Esophagus (tissue), 2 donors: ENCODE data around the gene PTGS1. TPM values are rescaled to one million over a fixed set of nuclear protein-coding genes. Genes with fewer than 3 reads are reported as not detected.
"Not testable (repeated sequence)": the region's sequence is repeated elsewhere in the genome, so short reads cannot be mapped to it uniquely, and the experiment has no call there.

Experiments
- H3K27ac ChIP-seq, 2 donors: one replicate each; pipeline ENCODE4 v1.5.1; 2013; ENCODE audit warnings: low read depth in 2 of 2, mild to moderate bottlenecking in 2 of 2, inconsistent platforms in 1 of 2, low read length in 1 of 2, moderate library complexity in 1 of 2
- H3K27me3 ChIP-seq, 2 donors: one replicate each; pipeline ENCODE4 v1.6.1; 2013; ENCODE audit warnings: low read length in 2 of 2, control low read depth in 1 of 2, mild to moderate bottlenecking in 1 of 2; ENCODE audit not compliant: insufficient read depth in 2 of 2, control insufficient read depth in 1 of 2
- H3K36me3 ChIP-seq, 2 donors: one replicate each; pipeline ENCODE4 v1.6.1; 2013; ENCODE audit warnings: low read length in 1 of 2; ENCODE audit not compliant: control insufficient read depth in 2 of 2, insufficient read depth in 2 of 2
- H3K4me1 ChIP-seq, 2 donors: one replicate each; pipeline ENCODE4 v1.6.1; 2013; ENCODE audit warnings: low read length in 1 of 2; ENCODE audit not compliant: control insufficient read depth in 2 of 2, insufficient read depth in 2 of 2
- H3K4me3 ChIP-seq, 2 donors: one replicate each; pipeline ENCODE4 v1.5.1; 2013; ENCODE audit warnings: low read length in 2 of 2, mild to moderate bottlenecking in 2 of 2, low read depth in 1 of 2, moderate library complexity in 1 of 2
- H3K9me3 ChIP-seq, 2 donors: one replicate each; pipeline ENCODE4 v1.6.1; 2013; ENCODE audit warnings: mild to moderate bottlenecking in 2 of 2, low read depth in 1 of 2, low read length in 1 of 2, moderate library complexity in 1 of 2; ENCODE audit not compliant: control insufficient read depth in 2 of 2, insufficient read depth in 1 of 2
- WGBS, 2 donors: extraction: QIAGEN DNeasy Blood & Tissue Kit; methylation state at CpG; one replicate each; pipeline ENCODE4 v1.1.7; 2013; 5-methylcytosine and 5-hydroxymethylcytosine counted together
- polyA plus RNA-seq, 2 donors: library from polyadenylated mRNA; stranded (reverse); fragments of 200-250 nt; gene quantifications; one replicate each; pipeline ENCODE4 v1.2.3, GENCODE V29; 2013
- donor health status: healthy with polysubstance abuse.
- donor health status: Bipolar disorder and iron deficiency.

PTGS1 gene
- polyA plus RNA-seq, 2 donors: 6.8 to 20.3 TPM

DNA sequence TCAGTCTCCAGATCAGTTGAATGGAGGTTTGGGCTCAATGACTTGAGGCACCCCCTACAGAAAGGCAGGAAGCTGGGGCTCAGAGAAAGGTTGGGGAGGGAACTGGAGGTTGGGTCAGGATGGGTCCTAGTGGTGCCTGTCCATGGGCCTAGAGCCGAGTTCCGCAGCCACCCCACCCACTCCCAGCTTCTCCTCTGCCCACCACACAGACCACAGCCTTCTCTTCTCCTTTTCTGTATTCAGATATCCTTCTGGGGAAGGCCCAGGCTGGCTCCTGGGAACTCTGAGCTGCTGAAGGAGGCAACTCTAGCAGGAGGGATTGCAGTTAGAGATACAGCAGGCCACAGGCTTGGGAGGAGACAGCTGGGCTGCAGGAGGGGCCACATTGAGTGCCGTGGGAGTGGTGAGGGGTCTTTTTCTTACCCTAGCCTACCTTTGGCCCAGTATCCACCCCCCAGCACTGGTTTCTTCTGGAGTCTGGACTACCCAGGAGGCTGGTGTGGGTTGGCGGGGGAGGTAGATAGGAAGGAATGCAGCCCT lies 15.4 kb upstream of the PTGS1 start:
- H3K27ac ChIP-seq: no peak overlapping the region
- no peak overlapping the region for H3K4me3 ChIP-seq
- no peaks in the 10 kb centered on the region for H3K27me3 ChIP-seq
- no peaks in the 10 kb centered on the region for H3K9me3 ChIP-seq
- 88 to 96% methylated on average over 4 of the region's 4 CpGs for WGBS, 2 donors
- H3K36me3 ChIP-seq: no peaks in the 10 kb centered on the region
- no peaks in the 10 kb centered on the region for H3K4me1 ChIP-seq

DNA sequence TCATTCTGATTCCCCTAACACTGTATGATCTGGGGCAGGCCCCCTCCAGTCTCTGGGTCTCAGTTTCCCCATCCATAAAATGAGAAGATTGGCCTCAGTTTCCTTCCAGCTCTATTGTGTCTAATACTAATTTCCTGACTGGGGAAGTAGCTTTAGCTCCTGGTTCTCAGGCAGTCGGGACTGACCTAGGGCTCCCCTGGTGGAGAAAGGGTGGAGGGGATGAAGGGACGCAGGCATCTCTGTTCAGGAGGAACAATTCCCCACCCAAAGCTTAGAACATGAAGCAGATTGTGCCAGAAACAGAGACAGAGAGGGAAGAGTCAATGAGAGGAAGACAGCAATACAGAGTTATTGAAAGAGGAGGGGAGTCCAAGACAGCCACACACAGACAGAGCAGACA lies 14.2 kb upstream of the PTGS1 start:
- Histone ChIP-seq H3K4me3 (no peak overlapping the region), H3K9me3 (no peaks in the 10 kb centered on the region), H3K27me3 (no peaks in the 10 kb centered on the region), H3K36me3 (no peaks in the 10 kb centered on the region), H3K27ac (no peak overlapping the region), H3K4me1 (no peaks in the 10 kb centered on the region)
- 38 to 61% methylated on average over 2 of the region's 2 CpGs for WGBS, 2 donors

DNA sequence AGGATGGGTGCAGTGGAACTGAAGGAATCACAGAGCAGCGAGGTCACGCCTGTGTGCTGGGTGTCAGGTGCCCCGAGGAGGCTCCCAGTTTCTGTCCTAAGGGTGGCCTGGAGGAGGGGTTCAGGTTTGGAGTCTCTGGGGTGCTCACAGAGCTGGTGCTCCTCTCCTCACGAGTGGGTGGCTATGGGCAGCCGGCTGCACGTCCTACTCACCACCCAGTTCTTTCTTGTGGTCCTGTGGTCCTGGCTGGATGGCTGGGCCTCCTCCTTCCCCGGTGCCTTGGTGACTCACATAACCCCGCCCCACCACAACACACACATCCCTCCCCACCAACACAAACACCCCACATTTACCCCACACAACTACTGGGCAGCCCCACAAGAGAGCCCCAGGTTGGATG lies 9.9 kb upstream of the PTGS1 start:
- H3K36me3 ChIP-seq: no peaks in the 10 kb centered on the region
- no peak overlapping the region for H3K4me3 ChIP-seq
- H3K9me3 ChIP-seq: no peaks in the 10 kb centered on the region
- 74 to 76% methylated on average over 8 of the region's 8 CpGs for WGBS, 2 donors
- H3K27ac ChIP-seq: no peak overlapping the region
- H3K4me1 ChIP-seq: peaks cover 0 to 5% of the 10 kb centered on the region in 2 donors
- H3K27me3 ChIP-seq: no peaks in the 10 kb centered on the region

DNA sequence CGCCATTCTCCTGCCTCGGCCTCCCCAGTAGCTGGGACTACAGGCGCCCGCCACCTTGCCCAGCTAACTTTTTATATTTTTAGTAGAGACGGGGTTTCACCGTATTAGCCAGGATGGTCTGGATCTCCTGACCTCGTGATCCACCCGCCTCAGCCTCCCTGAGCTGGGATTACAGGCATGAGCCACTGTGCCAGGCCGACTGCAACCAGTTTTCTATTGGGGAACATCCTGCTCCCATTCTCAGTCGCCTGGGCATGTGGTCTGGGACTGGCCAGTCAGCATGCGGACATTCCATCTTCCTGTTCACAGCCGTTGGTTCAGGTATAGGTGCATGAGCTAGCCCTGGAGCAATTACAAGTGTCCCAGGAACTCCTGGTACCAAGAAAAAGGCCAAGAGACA lies 7.7 kb upstream of the PTGS1 start:
- H3K4me1 ChIP-seq: peaks cover 0 to 11% of the 10 kb centered on the region in 2 donors
- H3K9me3 ChIP-seq, H3K36me3 ChIP-seq, H3K4me3 ChIP-seq, H3K27me3 ChIP-seq, H3K27ac ChIP-seq: not testable (repeated sequence)
- WGBS, 2 donors: 93 to 94% methylated on average over 12 of the region's 12 CpGs

DNA sequence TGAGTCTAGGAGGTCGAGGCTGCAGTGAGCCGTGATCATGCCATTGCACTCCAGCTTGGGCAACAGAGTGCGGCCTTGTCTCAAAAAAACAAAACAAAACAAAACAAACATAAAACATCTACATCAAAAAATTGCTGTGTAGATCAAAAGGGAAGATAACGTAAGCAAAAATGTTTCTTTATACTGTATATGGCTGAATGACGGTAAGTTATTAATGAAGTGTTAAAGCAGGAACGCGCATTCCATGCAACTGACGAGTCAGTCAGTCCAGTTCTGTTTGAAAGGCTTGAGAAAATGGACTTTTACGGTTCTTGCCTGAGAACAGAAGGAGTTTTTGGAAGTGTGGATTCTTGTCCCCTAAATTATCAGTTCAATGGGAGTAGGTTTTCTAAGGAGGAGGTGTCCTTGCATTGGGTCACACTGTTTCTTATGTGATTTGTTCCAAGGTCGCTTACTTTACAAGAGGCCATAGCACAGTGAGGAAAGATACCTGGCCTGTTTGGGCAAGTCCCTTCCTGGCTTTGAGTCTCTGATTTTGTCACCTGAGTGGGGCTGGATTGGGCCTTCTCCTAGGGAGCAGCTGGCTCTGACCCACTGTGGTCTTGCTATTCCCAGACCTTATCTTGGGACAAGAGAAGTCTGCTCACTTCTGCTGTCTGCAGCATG lies 6.6 kb upstream of the PTGS1 start:
- 62 to 76% methylated on average over 10 of the region's 10 CpGs for WGBS, 2 donors
- no peak overlapping the region for H3K4me3 ChIP-seq
- H3K27ac ChIP-seq: peak overlapping the region; percentile 73 to 79
- no peaks in the 10 kb centered on the region for H3K9me3 ChIP-seq
- H3K27me3 ChIP-seq: no peaks in the 10 kb centered on the region
- peaks cover 4 to 20% of the 10 kb centered on the region in 2 donors for H3K4me1 ChIP-seq
- H3K36me3 ChIP-seq: no peaks in the 10 kb centered on the region

DNA sequence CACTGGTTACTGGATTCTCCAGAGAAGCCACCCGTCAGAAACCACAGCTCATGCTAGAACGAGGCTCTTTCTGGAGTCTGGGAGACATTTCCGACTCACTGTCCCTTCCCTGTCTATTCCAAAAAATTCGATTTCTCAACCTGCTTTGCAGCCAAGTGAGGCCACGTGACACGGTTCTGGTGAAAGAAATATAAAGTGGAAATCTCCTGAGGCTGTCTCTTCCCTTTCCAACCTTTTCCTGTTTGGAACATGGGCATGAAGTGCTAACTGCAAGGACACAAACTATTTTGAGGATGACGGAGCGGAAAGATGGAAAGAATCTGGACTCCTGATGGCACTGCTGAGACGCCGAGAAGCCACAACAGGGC lies 6.1 kb upstream of the PTGS1 start:
- 51 to 66% methylated on average over 10 of the region's 10 CpGs for WGBS, 2 donors
- peaks cover 7 to 23% of the 10 kb centered on the region in 2 donors for H3K4me1 ChIP-seq

DNA sequence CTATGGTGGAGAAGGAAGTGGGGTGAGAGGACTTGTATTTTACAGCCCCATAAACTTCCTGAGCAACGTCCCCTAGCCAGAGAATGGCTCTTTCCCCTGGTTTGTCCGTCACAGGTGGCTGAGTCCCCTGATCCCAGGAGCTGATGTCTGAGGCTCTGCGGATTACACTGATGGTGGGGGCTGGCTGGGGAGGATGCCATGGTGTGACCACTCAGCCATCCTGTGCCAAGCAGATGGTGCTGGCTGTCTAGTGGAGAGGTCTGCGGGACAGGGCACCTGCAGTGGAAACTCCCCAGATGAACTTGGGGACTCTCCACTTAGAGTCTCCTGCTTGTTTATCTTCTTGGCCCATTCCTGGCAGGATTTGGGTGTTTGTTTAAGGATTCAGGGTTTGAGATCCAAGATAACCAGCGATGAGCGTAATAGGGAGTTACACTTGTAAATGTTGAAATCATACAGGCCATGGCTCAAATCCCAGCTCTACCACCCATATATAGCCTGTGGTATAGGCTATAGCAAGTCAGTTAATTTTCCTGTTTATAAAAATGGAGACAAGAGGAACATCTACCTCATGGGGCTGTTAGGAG lies 4.7 kb upstream of the PTGS1 start:
- no peaks in the 10 kb centered on the region for H3K36me3 ChIP-seq
- peaks cover 8 to 25% of the 10 kb centered on the region in 2 donors for H3K4me1 ChIP-seq
- 60 to 63% methylated on average over 6 of the region's 6 CpGs for WGBS, 2 donors
- H3K9me3 ChIP-seq: no peaks in the 10 kb centered on the region
- H3K4me3 ChIP-seq: no peak overlapping the region
- H3K27me3 ChIP-seq: no peaks in the 10 kb centered on the region
- H3K27ac ChIP-seq: peak overlapping the region in 1 of 2 donors; percentile 50

More for the DNA sequence above, 6.1 kb upstream of the PTGS1 start:
- Histone ChIP-seq H3K4me3 (no peak overlapping the region), H3K9me3 (no peaks in the 10 kb centered on the region), H3K27ac (peak overlapping the region; percentile 73 to 79), H3K36me3 (no peaks in the 10 kb centered on the region), H3K27me3 (no peaks in the 10 kb centered on the region)

DNA sequence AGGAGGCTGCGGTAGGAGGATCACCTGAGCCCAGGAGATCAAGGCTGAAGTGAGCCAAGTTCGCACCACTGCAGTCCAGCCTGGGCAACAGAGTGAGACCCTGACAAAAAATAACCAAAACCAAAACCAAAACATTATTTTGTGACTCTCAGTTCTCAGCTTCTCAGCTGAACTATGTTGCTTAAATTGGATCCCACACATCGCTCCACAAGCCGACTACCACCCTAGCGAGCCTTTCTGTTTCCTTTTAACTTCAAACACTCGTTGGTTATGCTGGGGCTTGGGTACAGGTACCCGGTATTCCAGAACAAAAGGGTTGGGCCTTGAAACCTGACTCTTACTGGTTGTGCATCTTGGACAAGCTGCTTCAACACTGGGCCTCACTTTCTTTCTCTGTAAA lies 3.8 kb upstream of the PTGS1 start:
- Histone ChIP-seq H3K4me1 (peaks cover 8 to 25% of the 10 kb centered on the region in 2 donors), H3K36me3 (no peaks in the 10 kb centered on the region), H3K27ac (no peak overlapping the region), H3K9me3 (no peaks in the 10 kb centered on the region), H3K27me3 (no peaks in the 10 kb centered on the region), H3K4me3 (no peak overlapping the region)
- WGBS, 2 donors: 90 to 92% methylated on average over 7 of the region's 7 CpGs

DNA sequence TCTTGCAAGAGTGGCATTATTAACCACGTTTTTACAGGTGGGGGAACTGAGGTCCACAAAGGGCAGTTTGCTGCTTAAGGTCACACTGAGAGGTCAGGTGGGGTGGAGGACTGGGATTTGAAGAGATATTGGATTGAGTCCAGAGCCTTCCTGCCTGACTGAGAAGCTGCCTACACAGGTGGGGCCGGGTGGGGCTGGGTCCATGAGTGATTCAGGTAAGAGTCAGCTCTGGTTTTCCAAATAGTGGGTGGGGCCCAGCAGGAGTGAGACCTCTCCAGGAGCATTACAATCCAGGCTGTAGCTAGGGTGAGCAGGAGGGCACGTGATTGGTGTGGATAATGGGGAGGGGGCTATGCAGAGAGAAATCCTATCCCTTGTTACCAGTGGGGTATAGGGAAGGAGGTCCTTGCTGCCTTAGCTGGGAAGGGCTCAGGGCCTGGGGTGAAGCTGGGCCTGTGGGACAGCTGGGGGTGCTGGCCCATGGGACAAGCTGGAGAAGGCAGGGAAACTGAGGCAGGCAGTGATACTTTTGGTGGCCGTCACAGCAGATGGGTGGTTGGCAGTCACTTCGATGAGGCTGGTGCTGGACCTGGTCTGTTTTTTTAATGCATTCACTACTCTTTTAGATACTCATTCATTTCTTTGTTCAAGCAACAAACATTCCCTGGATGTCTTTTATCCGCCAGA lies 2.9 kb upstream of the PTGS1 start:
- WGBS, 2 donors: 73 to 76% methylated on average over 6 of the region's 6 CpGs
- H3K27me3 ChIP-seq: no peaks in the 10 kb centered on the region
- H3K27ac ChIP-seq: peak overlapping the region; percentile 42 to 85
- no peak overlapping the region for H3K4me3 ChIP-seq
- H3K36me3 ChIP-seq: no peaks in the 10 kb centered on the region
- H3K9me3 ChIP-seq: no peaks in the 10 kb centered on the region
- H3K4me1 ChIP-seq: peaks cover 8 to 25% of the 10 kb centered on the region in 2 donors
